Liver (tissue), 3 donors: Measurements from ENCODE around the gene SYTL3.

Source experiments
- ATF3 ChIP-seq: IDR thresholded peaks from 2 replicates; pipeline ENCODE4 v1.6.1; 2016; ENCODE audit warnings: antibody characterized with exemption
- CTCF ChIP-seq: fragments of 150-350 bp; IDR thresholded peaks from 2 replicates; pipeline ENCODE4 v1.5.1; 2017; ENCODE audit warnings: improper control_type of control experiment, low read depth, low read length; ENCODE audit not compliant: missing input control
- EGR1 ChIP-seq, 2 donors: IDR thresholded peaks; 2 replicates each; pipeline ENCODE4 v1.6.1; 2016 to 2018; ENCODE audit warnings: antibody characterized with exemption in 2 of 2, low read depth in 2 of 2
- GABPA ChIP-seq, 2 donors: IDR thresholded peaks in 1 of 2; conservative IDR thresholded peaks in 1 of 2; 2 replicates each; pipeline ENCODE4 v1.6.1; 2016; ENCODE audit warnings: antibody characterized with exemption in 2 of 2, mild to moderate bottlenecking in 1 of 2, moderate library complexity in 1 of 2
- MAX ChIP-seq: IDR thresholded peaks from 2 replicates; pipeline ENCODE4 v1.6.1; 2016; ENCODE audit warnings: antibody characterized with exemption
- NR2F2 ChIP-seq: IDR thresholded peaks from 2 replicates; pipeline ENCODE4 v1.6.1; 2016; ENCODE audit warnings: antibody characterized with exemption
- RAD21 ChIP-seq, 2 donors: IDR thresholded peaks; 2 replicates each; pipeline ENCODE4 v1.6.1; 2016; ENCODE audit warnings: antibody characterized with exemption in 2 of 2, mild to moderate bottlenecking in 2 of 2
- REST ChIP-seq: IDR thresholded peaks from 2 replicates; pipeline ENCODE4 v1.6.1; 2016; ENCODE audit warnings: antibody characterized with exemption, mild to moderate bottlenecking
- TAF1 ChIP-seq: conservative IDR thresholded peaks from 2 replicates; pipeline ENCODE4 v1.6.1; 2016; ENCODE audit warnings: antibody characterized with exemption, mild to moderate bottlenecking
- YY1 ChIP-seq: IDR thresholded peaks from 2 replicates; pipeline ENCODE4 v1.6.1; 2016; ENCODE audit warnings: antibody characterized with exemption, mild to moderate bottlenecking
- ZBTB33 ChIP-seq: IDR thresholded peaks from 2 replicates; pipeline ENCODE4 v1.6.1; 2016; ENCODE audit warnings: antibody characterized with exemption
- donor health status: healthy.
- donor health status: healthy.

GRCh38 chr6:158751224-158751623 lies 101.4 kb downstream of the SYTL3 start:
- no peak for TF ChIP-seq MAX
- TF ChIP-seq CTCF = no peak
- TF ChIP-seq GABPA (IDR thresholded peaks at IDR 0.05 in 1 of 2, conservative IDR thresholded peaks at IDR 0.05 in 1 of 2) = no peak
- no peak for TF ChIP-seq NR2F2
- TF ChIP-seq YY1 = no peak
- TF ChIP-seq TAF1 = no peak
- no peak for TF ChIP-seq REST
- TF ChIP-seq RAD21 (IDR thresholded peaks at IDR 0.05) = no peak
- TF ChIP-seq ATF3 = no peak
- TF ChIP-seq EGR1 (IDR thresholded peaks at IDR 0.05; ENCODE audit: low read depth in 2 of 2) = no peak
- TF ChIP-seq ZBTB33 = no peak
